ENCODE results near the gene MLLT6. TPM values are rescaled to one million over a fixed set of nuclear protein-coding genes. Genes with fewer than 3 reads are reported as not detected.

The MLLT6 gene
- 10 to 100 TPM; 10.1 to 30.9 (median 25.6) TPM for total RNA-seq
- long read RNA-seq: 0 reads

- peak; percentile 4 to 39 (median 26) for ATAC-seq
- peak within 1 kb of the TSS; percentile 91 to 94 (median 93) for H3K27ac ChIP-seq
- under 1% methylated on average over 59 of the region's 100 CpGs for WGBS (ENCODE audit: insufficient coverage, low coverage, low lambda C conversion rate, missing lambda C conversion rate)
- H3K36me3 ChIP-seq: peaks cover 0 to 5% (median 2%) of the 10 kb centered on the region in 4 donors
- intact Hi-C loops (cut with DNase I): no loop called here
- H3K27me3 ChIP-seq: no peaks in the 10 kb centered on the region
- TF ChIP-seq POLR2A (IDR thresholded peaks at IDR 0.05) (peak; percentile 25), CTCF (IDR thresholded peaks at IDR 0.05) (no peak)
- DNase-seq: peak; percentile 74 to 81 (median 79)
- H3K9me3 ChIP-seq: no peaks in the 10 kb centered on the region
- peak within 1 kb of the TSS; percentile 75 to 86 (median 82) for H3K4me3 ChIP-seq
- peaks cover 0 to 14% (median 6%) of the 10 kb centered on the region in 4 donors for H3K4me1 ChIP-seq
Measured at GRCh38 chr17:38704606-38705522, at the start of gene MLLT6. MLLT6 (plus strand) TSS chr17:38705273; CDS start chr17:38705633, 360 bp downstream.

- ATAC-seq: peak in 1 of 4 donors; percentile 42
Measured at GRCh38 chr17:38656959-38657823, 47.9 kb upstream of the MLLT6 start.

GRCh38 chr17:38657824-38658740 lies 47.0 kb upstream of the MLLT6 start:
- H3K27ac ChIP-seq: no peak overlapping the region
- H3K9me3 ChIP-seq: no peaks in the 10 kb centered on the region
- no peaks in the 10 kb centered on the region for H3K36me3 ChIP-seq
- ATAC-seq: no peak
- H3K4me1 ChIP-seq: no peaks in the 10 kb centered on the region
- WGBS (ENCODE audit: insufficient coverage, low coverage, low lambda C conversion rate, missing lambda C conversion rate): 52% methylated on average over 2 of the region's 15 CpGs
- TF ChIP-seq CTCF (IDR thresholded peaks at IDR 0.05) (no peak), POLR2A (IDR thresholded peaks at IDR 0.05) (no peak)
- intact Hi-C loops (cut with DNase I): loop anchor here in 1 of 2 donors (5.0 kb wide), 1 partner anchor 166 kb away; no protein-coding TSS in a partner anchor
- peak in 1 of 3 donors; percentile 39 for DNase-seq
- no peak overlapping the region for H3K4me3 ChIP-seq
- no peaks in the 10 kb centered on the region for H3K27me3 ChIP-seq

More at GRCh38 chr17:38656959-38657823, 47.9 kb upstream of the MLLT6 start:
- no peak for DNase-seq
- Histone ChIP-seq H3K36me3 (no peaks in the 10 kb centered on the region), H3K4me1 (no peaks in the 10 kb centered on the region), H3K27ac (no peak overlapping the region), H3K4me3 (no peak overlapping the region), H3K9me3 (no peaks in the 10 kb centered on the region), H3K27me3 (no peaks in the 10 kb centered on the region)
- intact Hi-C loops (cut with DNase I): loop anchor here in 1 of 2 donors (5.0 kb wide), 1 partner anchor 165 kb away; no protein-coding TSS in a partner anchor
- 65% methylated on average over 21 of the region's 27 CpGs for WGBS (ENCODE audit: insufficient coverage, low coverage, low lambda C conversion rate, missing lambda C conversion rate)
- TF ChIP-seq CTCF (IDR thresholded peaks at IDR 0.05) (no peak), POLR2A (IDR thresholded peaks at IDR 0.05) (no peak)

Measured in right lobe of liver (tissue), 6 donors.